Subcutaneous adipose tissue (tissue), 4 donors: ENCODE measurements around the gene SIRPA. TPM values are rescaled to one million over a fixed set of nuclear protein-coding genes. Genes with fewer than 3 reads are reported as not detected.

Experiments
- total RNA-seq, 4 donors: library from RNA; depleted of rRNA; stranded (reverse); fragments of >200 nt; gene quantifications; one replicate each; pipeline ENCODE4 v1.1.0, GENCODE V29; 2016
- TF ChIP-seq, protein P1 (sequence below): fragments of 450-650 bp; IDR thresholded peaks from one replicate; pipeline ENCODE4 v1.5.1; 2016; ENCODE audit warnings: low read depth, mild to moderate bottlenecking, control low read depth, antibody characterized with exemption, moderate library complexity

The SIRPA gene
- total RNA-seq, 4 donors from 2014 or later = 35.0 to 101 (median 53.1) TPM

DNA sequence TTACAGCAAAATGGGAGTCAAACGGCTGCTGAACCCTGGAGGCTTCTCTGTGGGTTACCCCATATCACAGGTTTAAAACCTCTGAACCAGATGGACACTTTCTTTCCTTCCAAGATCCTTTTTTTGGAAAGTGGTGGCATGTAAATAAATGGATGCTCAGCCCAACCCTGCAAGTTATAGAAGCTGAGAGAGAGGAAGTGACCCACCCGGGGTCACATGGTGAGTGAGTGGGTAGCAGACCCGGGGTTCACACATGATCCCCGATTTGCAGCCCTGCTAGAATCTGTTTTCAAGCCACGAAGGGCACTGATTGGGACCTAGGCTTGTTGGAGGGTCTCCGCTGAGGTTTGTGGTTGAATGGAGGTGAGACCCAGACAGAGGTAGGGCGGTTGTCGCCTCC lies 32.0 kb downstream of the SIRPA start:
- TF ChIP-seq, protein P1, sequence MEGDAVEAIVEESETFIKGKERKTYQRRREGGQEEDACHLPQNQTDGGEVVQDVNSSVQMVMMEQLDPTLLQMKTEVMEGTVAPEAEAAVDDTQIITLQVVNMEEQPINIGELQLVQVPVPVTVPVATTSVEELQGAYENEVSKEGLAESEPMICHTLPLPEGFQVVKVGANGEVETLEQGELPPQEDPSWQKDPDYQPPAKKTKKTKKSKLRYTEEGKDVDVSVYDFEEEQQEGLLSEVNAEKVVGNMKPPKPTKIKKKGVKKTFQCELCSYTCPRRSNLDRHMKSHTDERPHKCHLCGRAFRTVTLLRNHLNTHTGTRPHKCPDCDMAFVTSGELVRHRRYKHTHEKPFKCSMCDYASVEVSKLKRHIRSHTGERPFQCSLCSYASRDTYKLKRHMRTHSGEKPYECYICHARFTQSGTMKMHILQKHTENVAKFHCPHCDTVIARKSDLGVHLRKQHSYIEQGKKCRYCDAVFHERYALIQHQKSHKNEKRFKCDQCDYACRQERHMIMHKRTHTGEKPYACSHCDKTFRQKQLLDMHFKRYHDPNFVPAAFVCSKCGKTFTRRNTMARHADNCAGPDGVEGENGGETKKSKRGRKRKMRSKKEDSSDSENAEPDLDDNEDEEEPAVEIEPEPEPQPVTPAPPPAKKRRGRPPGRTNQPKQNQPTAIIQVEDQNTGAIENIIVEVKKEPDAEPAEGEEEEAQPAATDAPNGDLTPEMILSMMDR = no peak

DNA sequence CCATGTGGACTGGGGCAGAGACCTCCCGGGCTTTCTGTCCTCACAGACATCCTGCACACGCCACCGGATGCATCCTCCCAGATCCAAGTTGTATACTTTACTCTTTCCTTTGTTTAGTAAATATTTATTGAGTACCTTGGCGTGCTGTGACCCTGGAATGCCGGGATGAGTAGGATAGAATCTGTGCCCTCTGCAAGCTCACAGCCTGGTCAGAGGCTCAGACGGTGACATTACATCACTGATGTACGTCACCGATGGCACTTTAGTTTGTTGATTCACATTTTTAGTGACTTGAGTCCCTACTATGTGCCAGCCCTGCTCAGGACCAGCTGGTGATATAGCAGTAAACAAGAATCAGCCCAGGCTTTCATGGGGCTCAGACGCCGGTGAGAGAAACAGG lies 32.9 kb downstream of the SIRPA start:
- TF ChIP-seq, protein P1 = no peak

DNA sequence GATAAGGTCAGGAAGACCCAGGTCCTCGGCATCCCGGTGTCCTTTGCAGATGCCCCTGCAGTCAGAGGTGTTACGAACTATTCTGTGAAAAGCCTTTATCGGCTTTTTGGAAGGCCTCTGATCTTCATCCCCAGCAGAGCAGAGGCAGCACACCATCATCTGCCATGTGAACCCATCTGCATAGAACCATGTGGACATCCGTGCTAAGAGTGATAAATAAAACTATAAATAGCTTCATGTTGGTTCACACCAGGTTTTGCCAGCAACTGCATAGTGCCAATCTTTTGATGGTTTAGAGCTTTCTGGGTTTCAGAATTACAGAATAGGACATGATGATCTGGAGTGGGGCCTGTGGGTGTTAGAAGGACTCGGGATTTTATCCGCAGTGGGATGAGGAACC lies 33.6 kb downstream of the SIRPA start:
- TF ChIP-seq, protein P1 = no peak

DNA sequence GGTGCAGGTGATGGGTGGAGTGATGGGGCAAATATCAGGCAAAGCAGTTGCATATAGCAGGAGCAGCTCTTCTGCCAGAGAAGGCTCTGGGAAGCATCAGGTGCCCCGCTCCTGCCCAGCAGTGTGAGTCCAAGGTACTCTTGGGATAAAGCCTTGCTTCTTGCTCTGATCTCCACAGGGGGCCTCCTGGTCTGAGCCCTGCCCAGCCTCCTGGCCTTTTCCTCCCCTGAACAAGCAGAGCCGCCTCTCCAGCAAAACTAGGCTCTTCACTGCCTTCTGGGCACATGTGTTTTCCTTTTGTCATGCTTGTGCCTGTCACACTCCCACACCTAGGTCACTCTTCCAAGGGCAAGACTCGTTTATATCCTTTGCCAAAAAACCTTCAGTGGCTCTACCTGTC lies 34.3 kb downstream of the SIRPA start:
- TF ChIP-seq, protein P1 = no peak

DNA sequence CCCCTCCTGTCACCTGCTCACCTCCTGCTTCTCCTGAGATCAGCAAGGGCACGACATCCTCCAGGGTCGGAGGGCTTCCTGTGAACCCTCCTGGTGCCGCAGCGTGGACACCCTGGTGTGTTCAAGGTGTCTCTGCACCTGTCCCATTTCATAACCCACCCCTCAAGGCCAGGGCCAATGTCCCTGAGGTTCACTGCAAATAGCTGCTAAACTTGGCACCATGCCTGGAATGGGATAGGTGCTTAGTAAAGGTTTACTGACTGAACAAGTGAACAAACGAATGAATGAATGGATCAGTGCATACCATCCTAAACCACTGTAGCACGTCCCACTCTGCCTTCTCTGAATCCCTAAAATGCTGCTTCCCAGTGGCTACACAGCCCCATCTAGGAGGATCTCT lies 35.0 kb downstream of the SIRPA start:
- TF ChIP-seq, protein P1 = no peak

- TF ChIP-seq, protein P1 = no peak
Measured at GRCh38 chr20:1931830-1932229, 36.6 kb downstream of the SIRPA start.

DNA sequence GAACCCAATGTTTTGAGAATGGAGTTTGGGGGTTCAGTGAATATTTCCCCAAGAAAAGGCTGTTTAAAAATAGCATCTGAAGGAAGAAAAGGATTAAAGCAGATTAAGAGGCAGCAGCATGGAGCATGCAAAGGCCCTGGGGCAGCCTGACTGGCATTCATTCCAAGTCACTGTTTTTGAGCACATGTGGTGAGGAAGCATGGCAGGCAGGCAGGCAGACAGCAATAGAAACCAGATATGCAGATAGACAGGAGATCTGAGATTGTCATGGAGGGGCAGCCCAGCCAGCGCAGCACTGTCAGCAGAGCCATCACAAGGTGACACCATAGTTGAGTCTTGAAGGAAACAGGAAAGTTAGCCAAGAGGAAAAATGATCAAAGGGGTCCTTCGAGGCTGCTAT lies 37.8 kb downstream of the SIRPA start:
- TF ChIP-seq, protein P1 = no peak

- TF ChIP-seq, protein P1 = no peak
Measured at GRCh38 chr20:1933465-1933870, 38.3 kb downstream of the SIRPA start.
